NCI-H1436 (cell line): Measurements from ENCODE around the gene C6orf136.

Experiments used
- DNase-seq: peaks from one replicate; lab custom pipeline; 2025; lab: John Stamatoyannopoulos, UW

The C6orf136 gene, protein sequence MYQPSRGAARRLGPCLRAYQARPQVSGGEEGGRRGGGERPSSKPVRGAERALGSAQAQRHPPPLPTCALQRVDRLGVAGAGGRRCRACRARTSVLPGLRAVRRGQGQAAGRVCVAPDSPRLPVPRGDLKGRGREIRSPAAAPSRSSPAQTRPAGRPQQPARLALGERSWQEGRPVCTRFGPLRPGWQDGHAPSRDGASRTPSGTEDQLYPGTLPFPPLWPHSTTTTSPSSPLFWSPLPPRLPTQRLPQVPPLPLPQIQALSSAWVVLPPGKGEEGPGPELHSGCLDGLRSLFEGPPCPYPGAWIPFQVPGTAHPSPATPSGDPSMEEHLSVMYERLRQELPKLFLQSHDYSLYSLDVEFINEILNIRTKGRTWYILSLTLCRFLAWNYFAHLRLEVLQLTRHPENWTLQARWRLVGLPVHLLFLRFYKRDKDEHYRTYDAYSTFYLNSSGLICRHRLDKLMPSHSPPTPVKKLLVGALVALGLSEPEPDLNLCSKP

DNA sequence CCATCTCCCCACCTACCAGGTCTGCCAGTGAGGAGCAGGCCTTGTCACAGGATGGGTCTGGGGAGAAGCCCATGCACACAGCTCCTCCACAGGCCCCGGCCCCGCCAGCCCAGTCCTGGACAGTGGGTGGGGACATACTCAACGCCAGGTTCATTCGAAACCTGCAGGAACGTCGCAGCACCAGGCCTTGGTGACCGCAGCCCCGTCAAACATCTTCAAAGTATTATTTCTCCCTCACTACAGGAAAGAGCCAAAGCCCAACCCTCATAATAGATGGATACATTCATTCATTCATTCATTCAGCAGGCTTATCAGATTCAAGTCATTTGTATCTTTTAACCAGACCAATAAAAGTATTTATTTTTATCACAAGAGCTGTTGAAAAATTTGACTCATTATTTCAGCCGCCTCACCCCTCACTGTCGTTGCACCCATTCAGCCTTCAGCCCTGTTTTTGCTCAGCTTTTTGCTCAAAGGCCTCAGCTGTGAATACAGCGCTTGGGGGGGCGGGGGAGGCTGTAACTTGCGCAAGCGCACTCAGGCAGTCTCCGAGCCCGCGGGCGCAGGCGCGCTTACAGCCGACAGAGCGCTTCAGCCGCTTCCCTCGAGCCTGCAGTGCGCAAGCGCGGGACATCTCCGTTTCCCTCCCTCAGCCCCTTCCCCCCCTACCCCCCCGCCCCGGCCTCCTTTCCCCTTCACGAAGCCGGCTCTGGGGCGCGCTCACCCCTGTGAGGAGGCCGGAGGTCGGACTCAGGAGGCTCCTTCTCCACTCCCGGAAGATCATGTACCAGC lies at the start of gene C6orf136:
Gene C6orf136, plus strand, starts transcription at position 684 of the 792 bp plus-strand sequence. Its CDS starts 99 bp downstream, at position 783.
- DNase-seq, result peak; percentile 89

DNA sequence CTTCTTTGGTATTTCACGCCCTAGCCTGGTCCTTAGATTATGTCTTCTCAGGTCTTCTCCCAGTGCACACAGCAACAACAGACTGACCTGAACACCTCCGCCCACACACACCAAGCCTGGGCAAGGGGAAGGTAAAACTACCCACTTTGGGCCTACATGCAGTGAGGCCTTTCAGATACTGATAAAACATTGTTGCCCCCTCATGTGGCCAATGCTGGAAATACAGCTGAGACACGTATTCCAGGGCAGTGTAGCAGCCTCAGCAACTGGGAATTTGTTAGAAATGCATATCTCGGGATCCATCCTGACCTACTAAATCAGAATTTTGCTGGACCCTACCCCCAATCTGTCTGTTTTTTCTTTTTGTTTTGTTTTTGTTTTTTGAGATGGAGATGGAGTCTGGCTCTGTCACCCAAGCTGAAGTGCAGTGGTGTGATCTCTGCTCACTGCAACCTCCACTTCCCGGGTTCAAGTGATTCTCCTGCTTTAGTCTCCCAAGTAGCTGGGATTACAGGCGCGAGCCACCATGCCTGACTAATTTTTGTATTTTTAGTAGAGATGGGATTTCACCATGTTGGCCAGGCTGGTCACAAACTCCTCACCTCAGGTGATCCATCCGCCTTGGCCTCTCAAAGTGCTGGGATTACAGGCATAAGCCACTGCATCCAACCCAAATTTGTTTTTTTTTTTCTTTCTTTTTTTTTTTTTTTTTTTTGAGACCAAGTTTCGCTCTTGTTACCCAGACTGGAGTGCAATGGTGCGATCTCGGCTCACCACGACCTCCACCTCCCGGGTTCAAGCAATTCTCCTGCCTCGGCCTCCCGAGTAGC lies 49.4 kb upstream of the C6orf136 start:
- peak; percentile 60 for DNase-seq

DNA sequence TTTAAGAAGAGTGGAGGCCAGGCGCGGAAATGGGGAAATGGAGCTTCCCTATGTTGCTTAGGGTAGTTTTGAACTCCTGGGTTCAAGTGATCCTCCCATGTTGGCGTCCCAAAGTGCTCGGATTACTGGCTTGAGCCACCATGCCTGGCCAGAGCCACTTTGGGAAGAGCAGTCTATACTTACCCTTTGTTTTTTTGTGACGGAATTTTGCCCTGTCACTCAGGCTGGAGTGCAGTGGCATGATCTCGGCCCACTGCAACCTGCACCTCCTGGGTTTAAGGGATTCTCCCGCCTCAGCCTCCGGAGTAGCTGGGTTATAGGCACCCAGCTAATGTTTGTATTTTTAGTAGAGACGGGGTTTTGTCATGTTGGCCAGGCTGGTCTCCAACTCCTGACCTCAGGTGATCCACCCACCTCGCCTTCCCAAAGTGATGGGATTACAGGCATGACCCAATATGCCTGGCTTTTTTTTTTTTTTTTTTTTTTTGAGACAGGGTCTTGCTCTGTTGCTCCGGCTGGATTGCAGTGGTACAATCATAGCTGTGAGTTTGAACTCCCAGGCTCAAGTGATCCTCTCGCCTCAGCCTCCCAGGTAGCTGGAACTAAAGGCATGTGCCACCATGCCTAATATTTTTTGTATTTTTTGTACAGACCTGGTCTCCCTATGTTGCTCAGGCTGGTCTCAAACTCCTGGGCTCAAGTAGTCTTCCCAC lies 47.9 kb upstream of the C6orf136 start:
- DNase-seq, result no peak

DNA sequence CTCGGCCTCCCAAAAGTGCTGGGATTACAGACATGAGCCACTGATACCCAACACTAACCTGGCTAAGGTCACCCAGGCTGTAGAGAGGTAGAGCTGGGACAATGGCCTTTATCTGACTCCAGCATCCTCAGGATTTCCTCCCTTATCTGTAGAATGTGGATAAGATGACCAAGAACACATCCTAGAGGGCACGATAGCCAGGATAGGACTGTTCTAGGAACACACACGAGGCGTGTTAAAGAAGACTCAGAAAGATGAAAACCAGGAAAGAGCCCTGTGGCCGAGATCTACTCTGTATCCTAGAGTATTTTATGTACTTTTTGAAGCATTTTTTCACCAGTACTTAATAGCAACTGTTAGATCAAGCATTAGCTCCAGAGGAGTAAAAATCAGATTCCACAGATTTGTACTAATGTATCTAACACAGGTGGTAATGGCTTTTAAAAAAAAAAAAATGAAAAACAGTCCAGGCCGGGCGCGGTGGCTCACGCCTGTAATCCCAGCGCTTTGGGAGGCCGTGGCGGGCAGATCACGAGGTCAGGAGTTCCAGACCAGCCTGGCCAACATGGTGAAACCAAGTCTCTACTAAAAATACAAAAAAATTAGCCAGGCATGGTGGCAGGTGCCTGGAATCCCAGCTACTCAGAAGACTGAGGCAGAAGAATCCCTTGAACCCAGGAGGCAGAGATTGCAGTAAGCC lies 47.2 kb upstream of the C6orf136 start:
- no peak for DNase-seq

DNA sequence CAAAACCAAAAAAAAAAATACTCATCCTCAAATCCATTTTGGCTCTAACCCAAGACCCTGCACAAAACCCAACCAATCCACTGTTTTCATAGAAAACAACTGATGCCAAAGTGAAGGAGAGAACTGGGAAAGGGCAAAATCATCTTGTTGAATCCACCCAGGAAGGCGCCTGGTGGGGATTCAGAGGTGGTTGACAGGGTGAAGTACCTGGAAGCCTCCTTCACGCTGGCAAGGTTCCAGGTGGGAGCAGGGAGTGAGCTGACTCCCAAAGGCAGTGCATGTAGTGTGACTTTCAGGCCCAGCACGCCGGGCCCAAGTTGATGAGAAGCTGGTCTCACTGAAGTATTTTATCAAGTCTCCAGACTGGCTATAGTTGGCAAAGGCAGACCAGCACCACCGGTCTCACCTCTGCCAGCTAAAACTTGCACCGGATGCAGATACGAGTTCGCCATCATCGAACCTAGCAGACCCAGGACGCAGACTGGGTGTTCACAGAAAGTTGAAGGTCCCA lies 46.4 kb upstream of the C6orf136 start:
- DNase-seq, result no peak

DNA sequence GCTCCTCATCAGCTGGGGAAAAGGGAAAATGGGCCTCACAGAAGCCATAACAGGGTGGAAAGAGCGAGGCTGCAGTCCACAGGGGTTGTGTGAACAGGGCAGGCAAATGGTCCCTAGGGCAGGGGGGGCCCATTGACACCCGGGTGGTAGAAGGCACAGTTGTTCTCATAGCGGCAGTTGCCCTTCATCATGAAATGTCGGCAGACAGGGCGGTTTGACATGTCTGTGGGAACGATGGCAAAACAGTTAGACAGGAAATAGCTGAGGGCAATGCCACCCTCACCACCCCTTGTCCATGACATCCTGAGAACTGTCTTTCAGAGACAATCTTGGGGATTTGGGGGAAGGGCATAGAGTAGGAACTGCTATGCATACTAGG lies 45.5 kb upstream of the C6orf136 start:
- no peak for DNase-seq

DNA sequence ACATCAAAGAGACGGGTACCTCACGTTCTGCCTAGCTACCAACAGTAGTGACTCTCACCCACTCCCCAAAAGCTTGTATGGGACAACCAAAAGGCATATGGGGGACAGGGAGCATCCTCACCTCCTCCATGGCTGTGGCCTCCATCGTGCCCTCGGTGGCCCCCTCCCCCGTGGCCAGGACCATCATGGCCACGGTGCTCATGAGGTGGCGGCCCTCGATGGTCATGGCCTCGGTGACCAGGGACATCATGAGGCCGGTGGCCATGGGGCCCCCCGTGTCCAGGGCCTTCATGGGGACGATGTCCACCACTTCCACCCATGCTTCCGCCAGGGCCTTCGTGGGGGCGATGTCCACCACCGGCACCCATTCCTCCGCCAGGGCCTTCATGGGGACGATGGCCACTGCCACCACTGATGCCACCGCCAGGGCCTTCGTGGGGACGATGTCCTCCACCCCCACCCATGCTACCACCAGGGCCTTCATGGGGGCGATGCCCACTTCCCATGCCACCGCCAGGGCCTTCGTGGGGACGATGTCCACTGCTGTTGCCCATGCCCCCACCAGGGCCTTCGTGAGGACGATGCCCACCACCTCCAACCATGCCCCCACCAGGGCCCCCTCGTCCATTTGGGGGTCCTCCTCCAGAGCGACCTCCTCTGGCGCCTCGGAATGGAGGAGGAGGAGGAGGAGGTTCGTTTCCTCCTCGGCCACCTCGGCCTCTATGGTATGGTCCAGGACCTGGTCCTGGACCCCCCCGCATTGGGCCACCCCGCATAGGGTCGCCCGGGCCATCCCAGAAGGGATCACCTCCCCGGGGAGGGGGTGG lies 44.9 kb upstream of the C6orf136 start:
- no peak for DNase-seq

DNA sequence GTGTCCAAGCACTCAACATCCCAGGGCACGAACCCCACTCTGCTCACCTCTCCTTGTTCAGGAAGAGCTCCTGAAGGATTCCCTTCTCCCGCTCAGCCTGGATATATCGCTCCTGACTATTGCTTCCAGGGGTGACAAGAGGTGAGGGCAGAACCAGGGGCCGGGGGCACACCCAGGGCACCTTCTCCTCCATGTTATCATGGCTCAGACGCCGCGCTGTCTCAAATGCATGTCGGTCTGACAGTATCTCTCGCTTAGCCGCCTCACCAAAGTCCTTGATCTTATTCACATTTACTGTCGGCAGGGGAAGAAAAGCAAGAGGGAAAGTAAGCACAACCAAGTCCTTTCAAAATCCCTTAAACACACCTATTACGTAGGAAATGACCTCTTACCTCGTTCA lies 43.0 kb upstream of the C6orf136 start:
- DNase-seq, result no peak

DNA sequence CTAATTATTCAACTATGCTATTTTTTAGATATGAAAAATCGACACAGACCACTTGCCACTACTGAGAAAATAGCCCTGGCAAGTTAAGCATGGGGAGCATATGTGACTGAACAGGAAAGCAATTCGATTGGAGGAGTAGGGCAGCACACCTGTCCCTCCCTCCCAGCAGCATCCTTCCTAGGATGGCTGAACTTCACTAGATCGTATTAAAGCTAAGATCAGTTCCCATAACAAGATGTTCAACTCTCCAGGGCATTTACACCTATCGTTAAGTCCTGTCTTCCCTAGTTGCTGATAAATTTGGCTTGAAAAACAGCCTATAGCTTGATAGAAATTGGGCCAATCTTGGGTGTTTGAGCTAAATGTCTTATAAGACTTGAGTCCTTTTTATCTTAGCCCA lies 36.9 kb upstream of the C6orf136 start:
- DNase-seq, result no peak

DNA sequence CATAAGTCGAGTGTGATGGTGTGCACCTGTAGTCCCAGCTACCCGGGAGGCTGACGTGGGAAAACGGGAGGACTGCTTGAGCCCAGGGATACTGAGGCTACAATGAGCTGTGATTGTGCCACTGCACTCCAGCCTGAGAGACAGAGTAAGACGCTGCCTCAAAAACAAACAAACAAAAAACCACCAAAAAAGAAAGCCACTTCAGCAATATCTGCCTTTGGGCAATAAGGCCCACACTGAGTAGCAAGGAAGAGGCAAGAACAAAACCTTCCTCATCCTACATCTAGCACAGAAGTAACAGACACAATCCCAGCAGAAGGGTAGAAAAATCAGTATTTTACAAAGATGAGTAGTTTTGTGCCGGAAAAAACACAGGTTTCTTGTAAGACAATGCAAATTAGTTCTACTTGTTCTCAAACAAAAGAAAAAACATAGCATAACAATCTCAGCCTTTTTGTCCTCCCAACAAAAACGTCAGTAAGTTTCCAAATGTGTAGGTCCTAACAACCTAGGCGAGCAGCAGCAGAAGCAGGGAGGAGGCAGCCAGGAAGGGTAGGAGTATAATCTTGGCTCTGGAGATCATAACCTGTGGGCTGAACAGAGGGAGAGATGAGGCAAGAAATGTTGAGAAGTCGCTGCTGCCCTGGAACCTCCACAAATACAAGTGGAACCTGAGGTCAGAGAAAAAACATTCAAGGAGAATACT lies 35.6 kb upstream of the C6orf136 start:
- DNase-seq, result no peak

DNA sequence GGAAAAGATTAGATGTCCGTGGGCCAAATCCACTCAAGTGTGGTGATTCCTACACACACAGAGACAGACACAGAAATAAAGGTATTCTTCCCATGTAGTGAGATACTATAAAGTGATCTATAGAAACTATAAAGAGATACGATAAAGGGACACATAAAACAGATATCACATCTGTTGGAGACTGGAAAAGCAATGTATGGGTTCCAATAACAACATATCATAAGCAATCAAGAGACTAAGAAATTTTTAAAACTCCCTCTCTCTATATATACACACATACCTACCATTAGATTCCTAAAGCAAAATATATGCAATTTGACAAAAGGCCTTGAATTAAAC lies 35.1 kb upstream of the C6orf136 start:
- DNase-seq, result no peak

DNA sequence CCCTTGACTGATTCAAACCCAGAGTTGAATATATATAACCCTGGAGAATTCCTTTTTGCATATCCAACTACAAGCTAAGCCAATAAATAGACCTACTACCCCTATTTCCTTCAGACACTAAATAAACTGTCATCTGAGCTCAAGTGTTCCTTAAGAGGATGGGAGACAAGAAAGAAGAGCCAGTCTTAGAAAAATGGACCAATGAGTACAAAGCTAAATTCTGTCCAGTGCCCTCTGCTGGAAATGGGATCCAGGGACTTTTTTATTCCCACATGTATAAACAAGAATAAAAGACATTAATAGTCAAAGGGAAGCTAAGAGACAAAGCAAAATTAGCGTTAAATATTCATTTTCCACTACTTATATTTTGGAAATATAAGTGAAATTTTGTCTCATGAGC lies 34.7 kb upstream of the C6orf136 start:
- DNase-seq, result no peak

DNA sequence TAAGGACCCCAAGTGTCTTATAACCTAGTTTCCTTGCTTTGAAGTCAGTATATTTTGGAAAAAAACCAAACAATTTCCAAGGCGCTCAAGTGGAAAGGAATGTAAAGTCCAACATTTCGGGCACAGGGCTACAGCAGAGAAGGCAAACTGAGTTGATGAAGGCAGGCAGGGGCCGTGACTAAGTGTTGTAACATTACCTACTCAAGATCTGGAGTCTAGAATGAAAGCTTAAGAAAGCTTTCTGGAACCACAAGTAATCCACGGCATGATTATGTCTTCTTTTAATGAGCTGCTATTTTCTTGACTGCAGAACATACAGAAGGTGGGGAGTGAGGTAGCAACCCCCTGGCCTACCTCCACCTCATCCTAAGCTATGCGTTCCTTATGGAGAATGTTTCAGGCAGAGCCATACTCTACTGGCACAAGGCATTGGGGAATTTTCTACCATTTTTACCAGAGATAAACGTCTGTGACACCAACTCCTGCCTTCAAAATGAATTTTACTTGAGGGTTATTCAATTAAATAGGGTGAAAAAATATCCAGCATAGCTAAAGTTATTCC lies 34.2 kb upstream of the C6orf136 start:
- DNase-seq, result no peak

DNA sequence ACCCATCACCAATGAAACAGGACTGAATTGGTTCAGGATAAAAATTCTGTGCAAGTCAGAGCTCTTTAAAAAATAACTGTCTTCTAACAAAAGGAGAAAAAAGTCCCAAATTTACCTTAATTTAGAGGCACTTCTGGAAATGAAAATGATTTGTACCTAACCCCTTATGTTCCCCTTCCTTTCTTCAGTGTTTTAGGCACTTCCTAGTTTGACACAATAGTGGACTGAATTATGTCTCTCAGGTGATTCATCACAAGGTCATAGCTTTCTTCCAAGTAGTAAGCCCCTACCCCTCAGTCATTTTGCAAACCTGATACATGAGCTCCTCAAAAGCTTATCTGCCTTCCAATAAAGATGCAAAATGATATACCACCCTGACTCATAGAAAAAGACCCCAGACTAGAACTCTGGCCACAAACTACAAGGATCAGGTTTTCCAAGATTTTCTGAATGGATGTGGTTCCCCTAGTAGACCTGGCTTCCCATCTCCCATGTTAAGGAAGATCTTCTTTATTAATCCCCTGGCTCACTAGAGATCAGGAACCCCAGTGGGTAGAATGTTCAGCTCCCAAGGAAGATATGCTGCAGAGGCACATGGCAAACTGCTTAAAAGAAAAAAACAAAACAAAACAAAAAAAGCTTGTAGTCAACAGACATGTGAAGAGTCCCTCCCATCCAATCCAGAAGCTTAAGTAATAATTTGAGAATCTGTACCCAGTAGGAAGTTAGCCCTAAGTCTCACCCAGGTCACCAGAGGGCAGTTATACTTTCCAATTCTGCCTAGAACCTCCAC lies 33.5 kb upstream of the C6orf136 start:
- DNase-seq, result no peak

DNA sequence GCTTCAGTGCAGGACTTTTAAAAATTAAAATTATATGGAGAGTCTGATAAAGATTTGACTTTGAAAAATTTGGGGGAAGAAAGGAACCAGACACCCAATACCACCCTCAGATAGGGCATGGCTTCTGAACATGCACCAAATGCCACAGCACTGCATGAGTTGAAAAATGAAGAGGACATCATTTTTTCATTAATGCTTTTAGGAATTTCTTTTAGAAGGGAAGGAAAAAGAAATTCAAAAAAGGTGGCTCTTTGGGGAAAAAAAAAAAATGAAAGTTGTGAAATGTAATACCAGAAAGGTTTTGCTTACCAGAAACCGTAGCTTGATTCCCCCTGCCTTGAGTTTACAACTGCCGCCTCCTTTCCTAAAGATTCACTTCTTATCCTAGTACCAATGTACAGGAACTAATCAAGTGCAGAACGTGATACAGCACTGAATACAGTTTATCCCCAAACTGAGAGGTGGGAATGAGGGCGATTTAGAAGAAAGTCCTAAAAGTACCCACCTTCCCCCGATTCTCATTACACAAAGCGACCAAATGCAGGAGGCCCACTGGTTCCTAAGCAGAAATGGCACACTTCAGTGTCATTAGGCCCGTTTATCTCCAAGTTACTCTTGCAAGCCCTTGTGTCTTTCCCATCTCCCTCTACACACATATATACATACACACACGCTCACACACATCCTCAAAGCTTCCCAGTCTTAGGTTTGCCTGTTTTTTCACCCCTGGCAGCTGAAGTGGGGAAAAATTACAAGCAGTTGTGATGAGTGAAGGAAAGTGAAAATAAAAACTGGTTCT lies 32.7 kb upstream of the C6orf136 start:
- no peak for DNase-seq

DNA sequence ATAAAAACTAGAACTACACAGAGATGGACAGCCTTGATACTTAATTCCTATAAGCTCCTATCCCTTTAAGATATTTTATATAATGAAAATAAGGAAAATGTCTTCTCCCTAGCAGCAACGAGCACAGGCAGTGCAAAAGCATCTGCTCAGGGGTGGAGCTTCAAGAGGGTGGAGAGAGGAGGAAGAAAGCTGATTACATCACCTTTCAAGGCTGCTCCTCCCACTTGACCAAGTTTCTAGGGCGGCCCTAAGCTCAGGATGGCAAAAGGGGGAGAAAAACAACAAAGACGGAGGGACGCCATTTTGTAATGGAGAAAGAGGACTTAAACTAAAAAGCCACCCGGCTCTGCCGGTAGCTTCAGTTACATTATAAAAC lies 32.1 kb upstream of the C6orf136 start:
- DNase-seq, result peak; percentile 96

DNA sequence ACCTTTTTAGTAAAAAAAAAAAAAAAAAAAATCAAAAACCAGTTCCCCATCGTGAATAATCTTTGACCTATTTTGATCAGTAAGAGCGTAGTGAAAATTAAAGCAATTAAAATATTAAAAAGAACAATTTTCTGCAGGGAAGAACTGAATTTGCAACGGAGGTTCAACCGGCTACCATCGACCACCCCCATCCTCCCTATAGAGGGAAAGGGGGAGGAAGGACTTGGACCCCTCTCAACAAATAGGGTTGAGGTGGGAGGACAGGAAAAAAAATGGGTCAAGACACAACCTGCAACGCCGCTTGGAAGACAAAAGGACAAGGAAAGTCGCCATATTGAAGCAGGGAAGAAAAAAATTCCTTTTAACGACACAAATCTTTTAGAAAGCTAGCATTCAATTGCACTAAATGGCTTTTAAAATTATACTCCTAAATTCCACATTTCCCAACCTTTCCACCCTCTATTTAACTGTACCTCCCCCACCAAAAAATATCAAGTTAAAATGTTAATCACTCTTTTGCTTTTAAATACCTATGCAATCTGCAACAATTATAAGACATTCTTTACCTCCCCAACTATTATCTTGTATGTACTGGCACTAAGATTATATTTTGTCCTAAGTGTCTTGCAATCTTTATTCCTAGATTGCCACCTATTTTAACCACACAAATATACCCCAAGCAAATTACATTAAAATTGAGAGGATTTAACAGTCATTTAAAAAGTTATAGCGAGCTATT lies 31.5 kb upstream of the C6orf136 start:
- DNase-seq, result peak; percentile 53
